Measurements from ENCODE around the gene KRT10. TPM values are rescaled to one million over a fixed set of nuclear protein-coding genes. Genes with fewer than 3 reads are reported as not detected.

The KRT10 gene
- total RNA-seq, 1 donor from 2014 or later: 52.9 TPM

- H3K27ac Mint-ChIP-seq (ENCODE audit: unreplicated experiment): no peak overlapping the region
- no peak for TF ChIP-seq CTCF (IDR thresholded peaks at IDR 0.05)
- H3K36me3 Mint-ChIP-seq (ENCODE audit: low read depth): no peaks in the 10 kb centered on the region
- peaks cover 16% of the 10 kb centered on the region for H3K27me3 Mint-ChIP-seq (ENCODE audit: low read depth)
- H3K9me3 Mint-ChIP-seq (ENCODE audit: low read depth): no peaks in the 10 kb centered on the region
- no peak for DNase-seq (ENCODE audit: low spot score)
- H3K4me1 Mint-ChIP-seq (ENCODE audit: low read depth): no peaks in the 10 kb centered on the region
- no peak overlapping the region for H3K4me3 Mint-ChIP-seq (ENCODE audit: unreplicated experiment)
These were observed 24.2 kb upstream of the KRT10 start for GRCh38 chr17:40846515-40847144.

DNA sequence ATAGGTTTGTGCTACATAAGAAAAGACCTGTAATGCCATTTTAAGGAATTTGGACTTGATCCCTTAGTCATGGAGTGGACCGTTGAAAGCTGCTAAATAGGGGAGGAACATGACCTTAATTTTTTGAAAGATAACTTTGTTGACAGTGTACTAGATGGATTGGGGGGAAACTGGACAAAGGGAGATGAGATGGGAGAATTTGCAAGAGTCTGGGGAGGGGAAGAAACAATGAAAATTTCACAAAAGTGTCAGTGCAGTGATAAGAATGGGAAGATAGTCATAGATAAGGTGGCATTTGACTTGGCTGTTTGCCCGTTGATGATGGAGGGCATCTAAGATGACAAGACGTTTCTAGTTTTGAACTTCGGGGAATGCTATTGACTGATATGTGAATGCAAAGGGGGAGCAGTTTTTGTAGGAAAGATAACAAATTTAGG is 22.3 kb upstream of the KRT10 start:
- DNase-seq (ENCODE audit: low spot score): no peak
- H3K27ac Mint-ChIP-seq (ENCODE audit: unreplicated experiment): no peak overlapping the region

GRCh38 chr17:40843242-40843641 is 20.8 kb upstream of the KRT10 start:
- no peaks in the 10 kb centered on the region for H3K9me3 Mint-ChIP-seq (ENCODE audit: low read depth)
- DNase-seq (ENCODE audit: low spot score): no peak
- peaks cover 20% of the 10 kb centered on the region for H3K27me3 Mint-ChIP-seq (ENCODE audit: low read depth)
- no peaks in the 10 kb centered on the region for H3K4me1 Mint-ChIP-seq (ENCODE audit: low read depth)
- no peak overlapping the region for H3K27ac Mint-ChIP-seq (ENCODE audit: unreplicated experiment)
- TF ChIP-seq CTCF (IDR thresholded peaks at IDR 0.05): no peak
- H3K36me3 Mint-ChIP-seq (ENCODE audit: low read depth): peaks cover 4% of the 10 kb centered on the region
- no peak overlapping the region for H3K4me3 Mint-ChIP-seq (ENCODE audit: unreplicated experiment)

More for the DNA sequence above, 22.3 kb upstream of the KRT10 start:
- Mint-ChIP-seq H3K4me1 (ENCODE audit: low read depth) (no peaks in the 10 kb centered on the region), H3K36me3 (ENCODE audit: low read depth) (peaks cover 1% of the 10 kb centered on the region), H3K9me3 (ENCODE audit: low read depth) (no peaks in the 10 kb centered on the region), H3K4me3 (ENCODE audit: unreplicated experiment) (no peak overlapping the region), H3K27me3 (ENCODE audit: low read depth) (peaks cover 16% of the 10 kb centered on the region)
- TF ChIP-seq CTCF (IDR thresholded peaks at IDR 0.05): no peak

DNA sequence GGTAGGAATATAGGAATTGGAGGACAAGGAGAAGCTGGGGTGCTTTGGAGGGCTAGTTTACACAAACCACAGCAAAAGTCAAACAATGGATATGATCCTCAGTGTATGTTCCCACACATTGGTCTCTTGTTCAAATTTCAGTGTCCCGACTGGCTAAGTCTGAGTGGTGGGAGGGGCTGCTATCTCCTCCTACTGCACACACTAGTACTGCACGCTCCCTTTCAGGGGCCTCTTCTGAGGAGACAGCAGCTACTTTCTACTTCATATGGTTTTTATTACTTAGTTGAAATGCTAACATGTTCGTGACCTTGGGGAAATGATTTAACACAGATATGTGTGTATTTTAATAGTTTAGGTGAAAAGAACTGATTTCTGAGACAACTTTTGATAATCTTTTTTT is 18.8 kb upstream of the KRT10 start:
- TF ChIP-seq CTCF (IDR thresholded peaks at IDR 0.05): no peak
- Mint-ChIP-seq H3K27me3 (ENCODE audit: low read depth) (peaks cover 20% of the 10 kb centered on the region), H3K9me3 (ENCODE audit: low read depth) (no peaks in the 10 kb centered on the region)

DNA sequence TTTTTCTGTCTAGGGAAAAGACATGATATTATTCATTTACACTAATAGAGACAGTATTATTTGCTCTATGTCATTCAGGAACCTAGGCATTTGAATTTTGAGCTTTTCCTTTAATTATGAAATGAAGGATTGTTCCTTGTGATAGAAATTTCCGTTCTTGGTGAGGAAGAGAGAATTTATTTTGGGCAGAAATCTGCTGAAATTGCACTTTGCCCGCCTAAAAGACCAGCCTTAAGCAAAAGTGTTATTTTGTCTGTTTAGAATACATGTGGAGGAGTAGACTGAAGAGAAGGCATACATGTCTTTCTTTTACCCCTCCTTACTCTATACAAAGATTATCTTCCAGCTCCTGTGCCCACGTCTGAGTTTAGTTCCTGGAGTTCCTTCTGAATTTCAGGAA is 16.8 kb upstream of the KRT10 start:
- no peak for DNase-seq (ENCODE audit: low spot score)
- no peak overlapping the region for H3K27ac Mint-ChIP-seq (ENCODE audit: unreplicated experiment)
- H3K4me1 Mint-ChIP-seq (ENCODE audit: low read depth): no peaks in the 10 kb centered on the region
- H3K36me3 Mint-ChIP-seq (ENCODE audit: low read depth): peaks cover 11% of the 10 kb centered on the region
- no peak overlapping the region for H3K4me3 Mint-ChIP-seq (ENCODE audit: unreplicated experiment)
- H3K27me3 Mint-ChIP-seq (ENCODE audit: low read depth): peaks cover 7% of the 10 kb centered on the region
- TF ChIP-seq CTCF (IDR thresholded peaks at IDR 0.05): no peak
- H3K9me3 Mint-ChIP-seq (ENCODE audit: low read depth): no peaks in the 10 kb centered on the region

More for the DNA sequence above, 18.8 kb upstream of the KRT10 start:
- Mint-ChIP-seq H3K27ac (ENCODE audit: unreplicated experiment) (no peak overlapping the region), H3K36me3 (ENCODE audit: low read depth) (peaks cover 4% of the 10 kb centered on the region), H3K4me1 (ENCODE audit: low read depth) (no peaks in the 10 kb centered on the region), H3K4me3 (ENCODE audit: unreplicated experiment) (no peak overlapping the region)
- DNase-seq (ENCODE audit: low spot score): no peak
